ENCODE measurements around the gene EYA3. TPM values are rescaled to one million over a fixed set of nuclear protein-coding genes. Genes with fewer than 3 reads are reported as not detected.

The EYA3 gene
- total and polyA plus RNA-seq, 10 of the 15 experiments (the other 5 are each of a cell fraction or from before 2014, with no cell fraction given) = 13.0 to 46.6 (median 23.4) TPM

DNA sequence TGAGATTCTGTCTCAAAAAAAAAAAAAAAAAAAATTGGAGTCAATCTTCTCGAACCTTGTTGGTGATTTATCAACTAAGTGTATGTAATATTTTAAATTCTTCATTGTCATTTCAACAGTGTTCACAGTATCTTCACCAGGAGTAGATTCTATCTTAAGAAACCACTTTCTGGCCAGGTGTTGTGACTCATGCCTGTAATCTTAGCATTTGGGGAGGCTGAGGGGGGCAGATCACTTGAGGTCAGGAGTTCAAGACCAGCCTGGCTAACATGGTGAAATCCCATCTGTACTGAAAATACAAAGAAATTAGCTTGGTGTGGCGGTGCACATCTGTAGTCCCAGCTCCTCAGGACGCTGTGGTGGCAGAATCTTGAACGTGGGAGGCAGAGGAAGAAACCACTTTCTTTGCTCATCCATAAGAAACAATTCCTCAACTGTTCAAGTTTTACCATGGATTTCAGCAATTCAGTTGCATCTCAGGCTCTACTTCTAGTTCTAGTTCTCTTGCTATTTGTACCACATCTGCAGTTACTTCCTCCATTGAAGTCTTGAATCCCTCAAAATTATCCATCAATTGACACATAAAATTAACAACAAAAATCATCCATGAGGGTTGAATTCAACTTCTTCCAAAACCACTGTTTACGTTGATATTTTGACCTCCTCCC lies 30.4 kb upstream of the EYA3 start:
- CTCF ChIA-PET = interaction anchor here (0.6 to 2.1 kb wide), 6 partner anchors 15 to 518 kb away, joined by 3 to 7 read pairs (median 4); partner anchors contain the start of gene EYA3
- in situ Hi-C loops (cut with MboI) = no loop called here
- intact Hi-C loops (cut with micrococcal nuclease; ENCODE audit: unreplicated experiment) = no loop called here

More for the DNA sequence above, 30.4 kb upstream of the EYA3 start:
- no peak overlapping the region for H3K27ac ChIP-seq (ENCODE audit: control insufficient read depth, insufficient read depth)
- H3K9me3 ChIP-seq (replicated peaks; ENCODE audit: control insufficient read depth, insufficient read depth, low read length) = no peaks in the 10 kb centered on the region
- FAIRE-seq = peak; percentile 62
- SMC1A ChIA-PET (ENCODE audit: uncharacterized antibody, unreplicated experiment) = interaction anchor here (1.1 to 2.0 kb wide), 2 partner anchors 10 to 16 kb away, joined by 3 to 9 read pairs; no protein-coding TSS in a partner anchor
- H3K36me3 ChIP-seq (ENCODE audit: control insufficient read depth in 2 of 2, insufficient read depth in 2 of 2, low read length in 1 of 2) = no peaks in the 10 kb centered on the region
- no peak for DNase-seq (ENCODE audit: low read depth, low spot score)
- POLR2A ChIA-PET = interaction anchor here (0.7 to 1.9 kb wide), 6 partner anchors 8 to 81 kb away, joined by 3 to 12 read pairs (median 6); no protein-coding TSS in a partner anchor
- H3K27me3 ChIP-seq (replicated peaks in 1 of 2; ENCODE audit: control insufficient read depth in 2 of 2, insufficient read depth in 2 of 2, low read length in 1 of 2) = no peaks in the 10 kb centered on the region
- H3K4me3 ChIP-seq = no peak overlapping the region
- H4K20me1 ChIP-seq (ENCODE audit: control insufficient read depth, insufficient read depth) = no peaks in the 10 kb centered on the region
- 0 out of 2 replicates have a peak overlapping the region, but pooled peaks have one; percentile 8 for H3K4me2 ChIP-seq (ENCODE audit: control insufficient read depth, insufficient read depth)
- WGBS (ENCODE audit: insufficient coverage, insufficient replicate concordance, low lambda C conversion rate, missing lambda C conversion rate) = 70% methylated on average over 5 of the region's 5 CpGs
- H3K79me2 ChIP-seq (ENCODE audit: control insufficient read depth, insufficient read depth, low read length) = no peaks in the 10 kb centered on the region
- peak; percentile 24 for ATAC-seq
- no peak overlapping the region for H3K9ac ChIP-seq (ENCODE audit: control insufficient read depth, insufficient read depth, low read length)
- no TSS peak for BruUV-seq (replicated peaks)
- H3K4me1 ChIP-seq (ENCODE audit: control insufficient read depth, insufficient read depth, low read length) = peaks cover 27% of the 10 kb centered on the region
- H2AFZ ChIP-seq (ENCODE audit: control insufficient read depth, low read depth, low read length) = no peak overlapping the region
- RAD21 ChIA-PET (ENCODE audit: unreplicated experiment) = interaction anchor here (1.2 to 11.7 kb wide), 4 partner anchors 11 to 55 kb away, joined by 3 to 113 read pairs (median 4); partner anchors contain the start of gene EYA3
- 0 out of 2 replicates have a peak, but pooled peaks have one; percentile 19 for TF ChIP-seq DPF2 (IDR thresholded peaks at IDR 0.05)
- no peak for TF ChIP-seq KAT2A (conservative IDR thresholded peaks at IDR 0.05; ENCODE audit: control insufficient read depth, low read depth, low read length)
- peak; percentile 26; the same call in 1 of the 2 replicates for TF ChIP-seq JUNB (IDR thresholded peaks at IDR 0.05)
- no peak for TF ChIP-seq NFIC (IDR thresholded peaks at IDR 0.05; ENCODE audit: low read depth, low read length)
- TF ChIP-seq TCF7 (IDR thresholded peaks at IDR 0.05; ENCODE audit: borderline replicate concordance) = no peak
- TF ChIP-seq TCF12 (IDR thresholded peaks at IDR 0.05; ENCODE audit: low read depth, low read length) = 0 out of 2 replicates have a peak, but pooled peaks have one; percentile 40
- peak; percentile 31; the same call in 1 of the 2 replicates for TF ChIP-seq IKZF1 (conservative IDR thresholded peaks at IDR 0.05)
- peak; percentile 39; the same call in 1 of the 2 replicates for TF ChIP-seq RUNX3 (IDR thresholded peaks at IDR 0.05; ENCODE audit: low read length)
- TF ChIP-seq FOXM1 (IDR thresholded peaks at IDR 0.05; ENCODE audit: low read depth, low read length) = peak; percentile 16; the same call in 1 of the 2 replicates
- TF ChIP-seq NR2F1 (conservative IDR thresholded peaks at IDR 0.05) = 0 out of 2 replicates have a peak, but pooled peaks have one; percentile 22
- TF ChIP-seq EED (IDR thresholded peaks at IDR 0.05; ENCODE audit: low read depth) = 0 out of 2 replicates have a peak, but pooled peaks have one; percentile 11
